Measurements from ENCODE around the gene PCDHB1. TPM values are rescaled to one million over a fixed set of nuclear protein-coding genes. Genes with fewer than 3 reads are reported as not detected.

PCDHB1 gene
- total and polyA plus RNA-seq, 2 experiments from 2014 or later, result 0.03 to 0.05 TPM

DNA sequence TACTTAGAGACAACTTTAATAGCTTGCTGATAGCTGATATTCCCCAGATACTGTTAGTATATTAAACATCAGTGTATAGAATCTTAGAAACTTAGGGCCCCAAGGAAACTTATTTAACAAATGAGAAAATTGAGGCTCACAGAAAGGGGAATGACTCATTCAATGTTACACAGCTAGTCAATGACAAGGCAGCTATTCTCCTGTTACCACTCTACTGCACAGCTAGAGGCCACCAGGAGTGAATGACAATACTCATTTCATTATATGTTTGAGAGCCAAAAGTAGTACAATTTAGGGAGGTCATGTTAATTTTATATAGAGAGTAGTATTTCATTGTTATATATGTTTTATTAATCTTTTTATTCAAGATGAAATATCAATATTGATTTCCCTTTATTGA lies 33.2 kb upstream of the PCDHB1 start (continued):
- TF ChIP-seq JUNB (IDR thresholded peaks at IDR 0.05; ENCODE audit: unreplicated experiment) (no peak), EZH2phosphoT487 (IDR thresholded peaks at IDR 0.05; ENCODE audit: unreplicated experiment) (no peak), POLR2AphosphoS5 (IDR thresholded peaks at IDR 0.05; ENCODE audit: low read depth) (no peak)
- TF ChIP-seq, protein P1, sequence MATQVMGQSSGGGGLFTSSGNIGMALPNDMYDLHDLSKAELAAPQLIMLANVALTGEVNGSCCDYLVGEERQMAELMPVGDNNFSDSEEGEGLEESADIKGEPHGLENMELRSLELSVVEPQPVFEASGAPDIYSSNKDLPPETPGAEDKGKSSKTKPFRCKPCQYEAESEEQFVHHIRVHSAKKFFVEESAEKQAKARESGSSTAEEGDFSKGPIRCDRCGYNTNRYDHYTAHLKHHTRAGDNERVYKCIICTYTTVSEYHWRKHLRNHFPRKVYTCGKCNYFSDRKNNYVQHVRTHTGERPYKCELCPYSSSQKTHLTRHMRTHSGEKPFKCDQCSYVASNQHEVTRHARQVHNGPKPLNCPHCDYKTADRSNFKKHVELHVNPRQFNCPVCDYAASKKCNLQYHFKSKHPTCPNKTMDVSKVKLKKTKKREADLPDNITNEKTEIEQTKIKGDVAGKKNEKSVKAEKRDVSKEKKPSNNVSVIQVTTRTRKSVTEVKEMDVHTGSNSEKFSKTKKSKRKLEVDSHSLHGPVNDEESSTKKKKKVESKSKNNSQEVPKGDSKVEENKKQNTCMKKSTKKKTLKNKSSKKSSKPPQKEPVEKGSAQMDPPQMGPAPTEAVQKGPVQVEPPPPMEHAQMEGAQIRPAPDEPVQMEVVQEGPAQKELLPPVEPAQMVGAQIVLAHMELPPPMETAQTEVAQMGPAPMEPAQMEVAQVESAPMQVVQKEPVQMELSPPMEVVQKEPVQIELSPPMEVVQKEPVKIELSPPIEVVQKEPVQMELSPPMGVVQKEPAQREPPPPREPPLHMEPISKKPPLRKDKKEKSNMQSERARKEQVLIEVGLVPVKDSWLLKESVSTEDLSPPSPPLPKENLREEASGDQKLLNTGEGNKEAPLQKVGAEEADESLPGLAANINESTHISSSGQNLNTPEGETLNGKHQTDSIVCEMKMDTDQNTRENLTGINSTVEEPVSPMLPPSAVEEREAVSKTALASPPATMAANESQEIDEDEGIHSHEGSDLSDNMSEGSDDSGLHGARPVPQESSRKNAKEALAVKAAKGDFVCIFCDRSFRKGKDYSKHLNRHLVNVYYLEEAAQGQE (IDR thresholded peaks at IDR 0.05; ENCODE audit: unreplicated experiment), result no peak
- TF ChIP-seq, protein P2, sequence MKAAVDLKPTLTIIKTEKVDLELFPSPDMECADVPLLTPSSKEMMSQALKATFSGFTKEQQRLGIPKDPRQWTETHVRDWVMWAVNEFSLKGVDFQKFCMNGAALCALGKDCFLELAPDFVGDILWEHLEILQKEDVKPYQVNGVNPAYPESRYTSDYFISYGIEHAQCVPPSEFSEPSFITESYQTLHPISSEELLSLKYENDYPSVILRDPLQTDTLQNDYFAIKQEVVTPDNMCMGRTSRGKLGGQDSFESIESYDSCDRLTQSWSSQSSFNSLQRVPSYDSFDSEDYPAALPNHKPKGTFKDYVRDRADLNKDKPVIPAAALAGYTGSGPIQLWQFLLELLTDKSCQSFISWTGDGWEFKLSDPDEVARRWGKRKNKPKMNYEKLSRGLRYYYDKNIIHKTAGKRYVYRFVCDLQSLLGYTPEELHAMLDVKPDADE (IDR thresholded peaks at IDR 0.05), result no peak

DNA sequence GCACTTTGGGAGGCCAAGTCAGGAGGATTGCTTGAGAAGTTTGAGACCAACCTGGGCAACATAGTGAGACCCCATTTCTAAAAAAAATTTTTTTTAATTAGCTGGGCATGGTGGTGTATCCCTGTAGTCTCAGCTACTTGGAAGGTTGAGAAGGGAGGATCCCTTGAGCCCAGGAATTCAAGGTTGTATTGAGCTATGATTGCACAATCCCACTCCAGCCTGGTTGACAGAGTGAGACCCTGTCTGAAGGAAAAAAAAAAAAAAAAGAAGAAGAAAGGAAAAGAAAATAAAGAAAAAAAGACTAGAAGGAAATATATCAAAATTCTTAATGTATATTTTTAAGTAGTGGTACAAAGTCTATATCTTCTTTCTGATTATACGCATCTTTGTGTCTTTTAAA lies 28.8 kb upstream of the PCDHB1 start:
- Histone ChIP-seq H3K4me2 (no peak overlapping the region), H3K9me2 (ENCODE audit: insufficient read depth) (no peaks in the 10 kb centered on the region), H3K4me1 (ENCODE audit: insufficient read depth) (no peaks in the 10 kb centered on the region), H2AFZ (no peak overlapping the region), H3K79me2 (replicated peaks; ENCODE audit: insufficient read depth) (no peaks in the 10 kb centered on the region), H4K20me1 (replicated peaks; ENCODE audit: insufficient read depth) (no peaks in the 10 kb centered on the region), H3K27ac (ENCODE audit: low read depth) (no peak overlapping the region), H3K4me3 (no peak overlapping the region), H3K27me3 (ENCODE audit: insufficient read depth) (no peaks in the 10 kb centered on the region), H3K36me3 (ENCODE audit: insufficient read depth) (no peaks in the 10 kb centered on the region), H3F3A (replicated peaks; ENCODE audit: low read depth) (no peaks in the 10 kb centered on the region)
- DNase-seq (ENCODE audit: low spot score), result no peak
- Mint-ChIP-seq H3K27ac (no peak overlapping the region), H3K36me3 (ENCODE audit: low read depth) (no peaks in the 10 kb centered on the region), H3K4me1 (no peaks in the 10 kb centered on the region), H3K4me3 (no peak overlapping the region), H3K27me3 (ENCODE audit: insufficient read depth, low read depth, poor library complexity) (peaks cover 2% of the 10 kb centered on the region), H3K9me3 (no peaks in the 10 kb centered on the region; the same call in 2 of the 3 replicates)
- ATAC-seq, result no peak
- TF ChIP-seq EZH2 (IDR thresholded peaks at IDR 0.05; ENCODE audit: low read depth, unreplicated experiment) (no peak), ZNF331 (CRISPR knock-in tag; IDR thresholded peaks at IDR 0.05; ENCODE audit: low read depth) (no peak), ZNF114 (CRISPR knock-in tag; IDR thresholded peaks at IDR 0.05) (no peak), POLR2AphosphoS5 (IDR thresholded peaks at IDR 0.05; ENCODE audit: low read depth) (no peak), JUNB (IDR thresholded peaks at IDR 0.05; ENCODE audit: unreplicated experiment) (no peak), NANOG (IDR thresholded peaks at IDR 0.05; ENCODE audit: borderline replicate concordance) (no peak), CREB1 (CRISPR knock-in tag; IDR thresholded peaks at IDR 0.05; ENCODE audit: low read depth) (no peak)
- TF ChIP-seq, protein P3, sequence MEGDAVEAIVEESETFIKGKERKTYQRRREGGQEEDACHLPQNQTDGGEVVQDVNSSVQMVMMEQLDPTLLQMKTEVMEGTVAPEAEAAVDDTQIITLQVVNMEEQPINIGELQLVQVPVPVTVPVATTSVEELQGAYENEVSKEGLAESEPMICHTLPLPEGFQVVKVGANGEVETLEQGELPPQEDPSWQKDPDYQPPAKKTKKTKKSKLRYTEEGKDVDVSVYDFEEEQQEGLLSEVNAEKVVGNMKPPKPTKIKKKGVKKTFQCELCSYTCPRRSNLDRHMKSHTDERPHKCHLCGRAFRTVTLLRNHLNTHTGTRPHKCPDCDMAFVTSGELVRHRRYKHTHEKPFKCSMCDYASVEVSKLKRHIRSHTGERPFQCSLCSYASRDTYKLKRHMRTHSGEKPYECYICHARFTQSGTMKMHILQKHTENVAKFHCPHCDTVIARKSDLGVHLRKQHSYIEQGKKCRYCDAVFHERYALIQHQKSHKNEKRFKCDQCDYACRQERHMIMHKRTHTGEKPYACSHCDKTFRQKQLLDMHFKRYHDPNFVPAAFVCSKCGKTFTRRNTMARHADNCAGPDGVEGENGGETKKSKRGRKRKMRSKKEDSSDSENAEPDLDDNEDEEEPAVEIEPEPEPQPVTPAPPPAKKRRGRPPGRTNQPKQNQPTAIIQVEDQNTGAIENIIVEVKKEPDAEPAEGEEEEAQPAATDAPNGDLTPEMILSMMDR (conservative IDR thresholded peaks at IDR 0.05; ENCODE audit: low read depth in 2 of 2), result no peak
- TF ChIP-seq, protein P2 (IDR thresholded peaks at IDR 0.05), result no peak
- TF ChIP-seq, protein P4, sequence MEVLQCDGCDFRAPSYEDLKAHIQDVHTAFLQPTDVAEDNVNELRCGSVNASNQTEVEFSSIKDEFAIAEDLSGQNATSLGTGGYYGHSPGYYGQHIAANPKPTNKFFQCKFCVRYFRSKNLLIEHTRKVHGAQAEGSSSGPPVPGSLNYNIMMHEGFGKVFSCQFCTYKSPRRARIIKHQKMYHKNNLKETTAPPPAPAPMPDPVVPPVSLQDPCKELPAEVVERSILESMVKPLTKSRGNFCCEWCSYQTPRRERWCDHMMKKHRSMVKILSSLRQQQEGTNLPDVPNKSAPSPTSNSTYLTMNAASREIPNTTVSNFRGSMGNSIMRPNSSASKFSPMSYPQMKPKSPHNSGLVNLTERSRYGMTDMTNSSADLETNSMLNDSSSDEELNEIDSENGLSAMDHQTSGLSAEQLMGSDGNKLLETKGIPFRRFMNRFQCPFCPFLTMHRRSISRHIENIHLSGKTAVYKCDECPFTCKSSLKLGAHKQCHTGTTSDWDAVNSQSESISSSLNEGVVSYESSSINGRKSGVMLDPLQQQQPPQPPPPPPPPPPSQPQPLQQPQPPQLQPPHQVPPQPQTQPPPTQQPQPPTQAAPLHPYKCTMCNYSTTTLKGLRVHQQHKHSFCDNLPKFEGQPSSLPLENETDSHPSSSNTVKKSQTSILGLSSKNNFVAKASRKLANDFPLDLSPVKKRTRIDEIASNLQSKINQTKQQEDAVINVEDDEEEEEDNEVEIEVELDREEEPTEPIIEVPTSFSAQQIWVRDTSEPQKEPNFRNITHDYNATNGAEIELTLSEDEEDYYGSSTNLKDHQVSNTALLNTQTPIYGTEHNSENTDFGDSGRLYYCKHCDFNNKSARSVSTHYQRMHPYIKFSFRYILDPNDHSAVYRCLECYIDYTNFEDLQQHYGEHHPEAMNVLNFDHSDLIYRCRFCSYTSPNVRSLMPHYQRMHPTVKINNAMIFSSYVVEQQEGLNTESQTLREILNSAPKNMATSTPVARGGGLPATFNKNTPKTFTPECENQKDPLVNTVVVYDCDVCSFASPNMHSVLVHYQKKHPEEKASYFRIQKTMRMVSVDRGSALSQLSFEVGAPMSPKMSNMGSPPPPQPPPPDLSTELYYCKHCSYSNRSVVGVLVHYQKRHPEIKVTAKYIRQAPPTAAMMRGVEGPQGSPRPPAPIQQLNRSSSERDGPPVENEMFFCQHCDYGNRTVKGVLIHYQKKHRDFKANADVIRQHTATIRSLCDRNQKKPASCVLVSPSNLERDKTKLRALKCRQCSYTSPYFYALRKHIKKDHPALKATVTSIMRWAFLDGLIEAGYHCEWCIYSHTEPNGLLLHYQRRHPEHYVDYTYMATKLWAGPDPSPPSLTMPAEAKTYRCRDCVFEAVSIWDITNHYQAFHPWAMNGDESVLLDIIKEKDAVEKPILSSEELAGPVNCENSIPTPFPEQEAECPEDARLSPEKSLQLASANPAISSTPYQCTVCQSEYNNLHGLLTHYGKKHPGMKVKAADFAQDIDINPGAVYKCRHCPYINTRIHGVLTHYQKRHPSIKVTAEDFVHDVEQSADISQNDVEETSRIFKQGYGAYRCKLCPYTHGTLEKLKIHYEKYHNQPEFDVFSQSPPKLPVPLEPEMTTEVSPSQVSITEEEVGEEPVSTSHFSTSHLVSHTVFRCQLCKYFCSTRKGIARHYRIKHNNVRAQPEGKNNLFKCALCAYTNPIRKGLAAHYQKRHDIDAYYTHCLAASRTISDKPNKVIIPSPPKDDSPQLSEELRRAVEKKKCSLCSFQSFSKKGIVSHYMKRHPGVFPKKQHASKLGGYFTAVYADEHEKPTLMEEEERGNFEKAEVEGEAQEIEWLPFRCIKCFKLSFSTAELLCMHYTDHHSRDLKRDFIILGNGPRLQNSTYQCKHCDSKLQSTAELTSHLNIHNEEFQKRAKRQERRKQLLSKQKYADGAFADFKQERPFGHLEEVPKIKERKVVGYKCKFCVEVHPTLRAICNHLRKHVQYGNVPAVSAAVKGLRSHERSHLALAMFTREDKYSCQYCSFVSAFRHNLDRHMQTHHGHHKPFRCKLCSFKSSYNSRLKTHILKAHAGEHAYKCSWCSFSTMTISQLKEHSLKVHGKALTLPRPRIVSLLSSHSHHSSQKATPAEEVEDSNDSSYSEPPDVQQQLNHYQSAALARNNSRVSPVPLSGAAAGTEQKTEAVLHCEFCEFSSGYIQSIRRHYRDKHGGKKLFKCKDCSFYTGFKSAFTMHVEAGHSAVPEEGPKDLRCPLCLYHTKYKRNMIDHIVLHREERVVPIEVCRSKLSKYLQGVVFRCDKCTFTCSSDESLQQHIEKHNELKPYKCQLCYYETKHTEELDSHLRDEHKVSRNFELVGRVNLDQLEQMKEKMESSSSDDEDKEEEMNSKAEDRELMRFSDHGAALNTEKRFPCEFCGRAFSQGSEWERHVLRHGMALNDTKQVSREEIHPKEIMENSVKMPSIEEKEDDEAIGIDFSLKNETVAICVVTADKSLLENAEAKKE (CRISPR knock-in tag; IDR thresholded peaks at IDR 0.05), result no peak
